Spleen (tissue), 11 donors: Measurements from ENCODE around the gene KIAA1614. TPM values are rescaled to one million over a fixed set of nuclear protein-coding genes. Genes with fewer than 3 reads are reported as not detected.

Experiments
- DNase-seq: peaks from one replicate; pipeline ENCODE4 v3.0.0-alpha.2; 2020
- H3K27ac ChIP-seq, 8 donors: fragments of 200-600 bp; sonication (generic) in 7 of 8; 1 replicate in 4 of 8; 2 replicates in 4 of 8; pipeline versions ENCODE4 v1.5.0 to v1.8.0; 2016 to 2021; ENCODE audit warnings: inconsistent platforms in 4 of 8, mild to moderate bottlenecking in 4 of 8, moderate library complexity in 1 of 8
- H3K27me3 ChIP-seq, 7 donors: fragments of 200-600 bp; sonication (generic) in 6 of 7; replicated peaks in 1 of 7; 1 replicate in 4 of 7; 2 replicates in 3 of 7; pipeline versions ENCODE4 v1.5.0 to v1.8.0; 2016 to 2021; ENCODE audit warnings: inconsistent platforms in 3 of 7, mild to moderate bottlenecking in 1 of 7
- H3K36me3 ChIP-seq, 6 donors: fragments of 200-600 bp; sonication (generic) in 5 of 6; 1 replicate in 4 of 6; 2 replicates in 2 of 6; pipeline versions ENCODE4 v1.5.0 to v1.8.0; 2016 to 2021; ENCODE audit warnings: inconsistent platforms in 2 of 6
- H3K4me1 ChIP-seq, 6 donors: fragments of 200-600 bp; sonication (generic) in 5 of 6; 1 replicate in 3 of 6; 2 replicates in 3 of 6; pipeline versions ENCODE4 v1.5.0 to v1.8.0; 2016 to 2021; ENCODE audit warnings: inconsistent platforms in 3 of 6
- H3K4me3 ChIP-seq, 8 donors: fragments of 200-600 bp; sonication (generic) in 7 of 8; 1 replicate in 4 of 8; 2 replicates in 4 of 8; pipeline versions ENCODE4 v1.5.0 to v1.8.0; 2016 to 2021; ENCODE audit warnings: inconsistent platforms in 4 of 8, mild to moderate bottlenecking in 4 of 8, moderate library complexity in 2 of 8
- H3K9me3 ChIP-seq, 8 donors: fragments of 200-600 bp; sonication (generic) in 7 of 8; 1 replicate in 4 of 8; 2 replicates in 4 of 8; pipeline versions ENCODE4 v1.5.0 to v1.8.0; 2016 to 2021; ENCODE audit warnings: inconsistent platforms in 4 of 8
- CTCF ChIP-seq, 11 experiments: fragments of 200-600 bp in 7 of 11; fragments of 450-650 bp in 4 of 11; sonication (generic) in 4 of 11; IDR thresholded peaks in 8 of 11; conservative IDR thresholded peaks in 3 of 11; 1 replicate in 7 of 11; 2 replicates in 4 of 11; pipeline versions ENCODE4 v1.4.0 to v1.8.0; 2016 to 2021; ENCODE audit warnings: antibody characterized with exemption in 11 of 11, inconsistent platforms in 4 of 11, mild to moderate bottlenecking in 1 of 11
- POLR2A ChIP-seq, 3 donors: fragments of 450-650 bp; IDR thresholded peaks; one replicate each; pipeline ENCODE4 v1.5.1; 2017; ENCODE audit warnings: antibody characterized with exemption in 3 of 3, mild to moderate bottlenecking in 1 of 3
- POLR2AphosphoS5 ChIP-seq, 3 donors: sonication (generic); formaldehyde crosslinking; IDR thresholded peaks; one replicate each; pipeline ENCODE4 v1.5.1; 2017; ENCODE audit warnings: antibody characterized with exemption in 3 of 3
- WGBS, 5 donors: extraction: QIAGEN DNeasy Blood & Tissue Kit in 3 of 5; methylation state at CpG; one replicate each; pipeline versions ENCODE4 v1.1.5 to v1.1.7; 2013 to 2018; 5-methylcytosine and 5-hydroxymethylcytosine counted together
- intact Hi-C: fragments of 100-400 bp; cut with DNase I; formaldehyde crosslinking; loops from one replicate; pipeline ENCODE4 v1.15.0; 2023; ENCODE audit warnings: low total_unique reads
- polyA plus RNA-seq, 3 donors: library from polyadenylated mRNA; stranded (reverse); fragments of 200-250 nt; gene quantifications; one replicate each; pipeline ENCODE4 v1.2.1, GENCODE V29; 2013
- total RNA-seq, 7 donors: library from RNA; depleted of rRNA in 3 of 7; stranded (reverse); fragments of >200 nt in 3 of 7; fragmentation: NEBNext Ultra II Directional in 4 of 7; extraction: Animal tissue kit (Norgen Biotek cat#: 25700) in 4 of 7; gene quantifications; one replicate each; pipeline versions ENCODE4 v1.1.0 to v1.2.1, GENCODE V29; 2016 to 2021
- donor health status: healthy with polysubstance abuse.
- donor health status: DM: no; HTN: no; CAD: no; lungs with moderate emphysema.
- donor health status: DM: no; HTN: no; CAD: no.
- donor health status: Bipolar disorder and iron deficiency.
- donor health status: healthy.
- donor health status: DM: no; HTN: no; CAD: no.
- donor health status: DM: yes; HTN: yes; CAD: no.

Gene KIAA1614
- total and polyA plus RNA-seq, 10 donors: 0.50 to 7.4 (median 3.0) TPM

DNA sequence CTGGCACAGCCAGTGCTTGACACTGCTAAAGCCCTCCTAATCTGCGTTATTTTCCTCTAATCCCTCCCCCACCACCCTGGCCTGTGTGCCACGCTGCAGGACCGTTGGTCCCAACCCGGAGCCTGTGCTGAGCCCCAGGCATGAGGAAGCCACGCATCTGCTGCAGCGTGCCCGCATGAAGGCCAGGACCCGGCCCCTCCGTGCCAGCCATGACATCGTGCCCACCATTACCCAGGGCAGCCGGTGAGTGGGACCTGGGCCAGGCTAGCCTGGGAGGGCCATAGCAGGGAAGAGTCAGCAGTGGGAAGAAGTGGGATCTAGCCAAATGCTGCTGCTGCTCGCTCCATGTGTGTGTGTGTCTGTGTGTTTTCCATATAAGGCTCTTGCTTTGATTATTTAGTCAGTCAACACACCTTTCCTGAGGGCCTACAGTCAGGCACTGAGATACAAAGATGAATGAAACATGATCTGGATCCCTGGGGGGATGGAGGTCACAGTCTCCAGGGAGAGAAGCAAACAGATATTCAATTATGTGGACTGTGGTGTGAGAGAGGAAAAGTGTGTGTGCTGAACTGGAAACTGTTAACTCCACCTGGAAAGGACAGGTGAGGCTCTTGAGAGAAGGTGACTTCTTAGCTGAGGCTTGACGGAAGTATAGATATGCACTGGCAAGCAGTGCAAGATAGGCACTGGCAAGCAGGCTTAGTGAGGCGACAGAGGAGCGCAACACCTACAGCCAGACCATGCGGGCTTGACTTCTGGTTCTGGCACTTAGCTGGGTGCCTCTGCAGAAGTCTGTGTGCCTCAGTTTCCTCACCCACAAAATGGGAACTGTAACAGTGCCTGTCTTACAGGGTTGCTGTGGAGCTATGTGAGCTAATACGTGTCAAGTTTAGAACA is 15.9 kb downstream of the KIAA1614 start:
- no peak overlapping the region for H3K4me3 ChIP-seq
- no peak overlapping the region for H3K27ac ChIP-seq
- no peak for DNase-seq
- peaks cover 4 to 24% (median 15%) of the 10 kb centered on the region in 6 donors for H3K4me1 ChIP-seq
- TF ChIP-seq POLR2A (IDR thresholded peaks at IDR 0.05): no peak
- TF ChIP-seq CTCF (IDR thresholded peaks at IDR 0.05 in 8 of 11, conservative IDR thresholded peaks at IDR 0.05 in 3 of 11): no peak
- TF ChIP-seq POLR2AphosphoS5 (IDR thresholded peaks at IDR 0.05): no peak
- no peaks in the 10 kb centered on the region for H3K27me3 ChIP-seq
- WGBS, 5 donors: 86 to 92% (median 89%) methylated on average over 17 of the region's 17 CpGs
- H3K36me3 ChIP-seq: peaks cover 0 to 11% (median 0%) of the 10 kb centered on the region in 6 donors
- no peaks in the 10 kb centered on the region for H3K9me3 ChIP-seq
- intact Hi-C loops: no loop called here

GRCh38 chr1:180929389-180929788 is 16.7 kb downstream of the KIAA1614 start:
- Histone ChIP-seq H3K4me3 (no peak overlapping the region), H3K9me3 (no peaks in the 10 kb centered on the region), H3K27ac (no peak overlapping the region), H3K36me3 (peaks cover 0 to 11% (median 0%) of the 10 kb centered on the region in 6 donors), H3K27me3 (no peaks in the 10 kb centered on the region), H3K4me1 (peaks cover 4 to 25% (median 16%) of the 10 kb centered on the region in 6 donors)
- intact Hi-C loops: no loop called here
- 43 to 80% (median 68%) methylated on average over 3 of the region's 3 CpGs for WGBS, 5 donors
- TF ChIP-seq POLR2AphosphoS5 (IDR thresholded peaks at IDR 0.05) (no peak), CTCF (IDR thresholded peaks at IDR 0.05 in 8 of 11, conservative IDR thresholded peaks at IDR 0.05 in 3 of 11) (no peak), POLR2A (IDR thresholded peaks at IDR 0.05) (no peak)
- DNase-seq: no peak

DNA sequence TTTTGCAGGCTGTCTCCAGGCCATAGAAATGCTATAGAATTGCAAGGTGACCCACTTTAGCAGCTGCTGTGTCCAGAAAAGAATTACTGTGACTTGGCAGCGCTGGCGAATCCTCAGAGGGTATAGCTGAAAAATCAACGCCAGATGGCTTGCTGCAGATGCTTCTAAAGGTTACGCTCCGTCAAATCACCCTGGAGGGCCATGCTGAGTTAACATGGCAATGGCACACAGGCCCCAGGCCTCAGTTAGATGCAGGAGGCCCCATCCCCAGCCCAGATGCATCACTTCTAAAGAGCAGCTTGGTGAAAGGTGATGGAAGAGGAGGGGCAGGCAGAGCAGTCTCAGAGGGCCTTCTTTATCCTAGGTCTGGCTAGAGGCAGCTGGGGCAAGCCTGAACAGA is 18.0 kb downstream of the KIAA1614 start:
- WGBS, 5 donors: 69 to 91% (median 82%) methylated on average over 5 of the region's 5 CpGs
- H3K27ac ChIP-seq: no peak overlapping the region
- intact Hi-C loops: no loop called here
- peaks cover 4 to 31% (median 13%) of the 10 kb centered on the region in 6 donors for H3K4me1 ChIP-seq
- peaks cover 0 to 20% (median 2%) of the 10 kb centered on the region in 6 donors for H3K36me3 ChIP-seq
- no peak for TF ChIP-seq POLR2AphosphoS5 (IDR thresholded peaks at IDR 0.05)
- TF ChIP-seq POLR2A (IDR thresholded peaks at IDR 0.05): no peak
- no peak for TF ChIP-seq CTCF (IDR thresholded peaks at IDR 0.05 in 8 of 11, conservative IDR thresholded peaks at IDR 0.05 in 3 of 11)
- peaks cover 0 to 4% (median 0%) of the 10 kb centered on the region in 7 donors for H3K27me3 ChIP-seq
- no peaks in the 10 kb centered on the region for H3K9me3 ChIP-seq
- no peak overlapping the region for H3K4me3 ChIP-seq
- no peak for DNase-seq

DNA sequence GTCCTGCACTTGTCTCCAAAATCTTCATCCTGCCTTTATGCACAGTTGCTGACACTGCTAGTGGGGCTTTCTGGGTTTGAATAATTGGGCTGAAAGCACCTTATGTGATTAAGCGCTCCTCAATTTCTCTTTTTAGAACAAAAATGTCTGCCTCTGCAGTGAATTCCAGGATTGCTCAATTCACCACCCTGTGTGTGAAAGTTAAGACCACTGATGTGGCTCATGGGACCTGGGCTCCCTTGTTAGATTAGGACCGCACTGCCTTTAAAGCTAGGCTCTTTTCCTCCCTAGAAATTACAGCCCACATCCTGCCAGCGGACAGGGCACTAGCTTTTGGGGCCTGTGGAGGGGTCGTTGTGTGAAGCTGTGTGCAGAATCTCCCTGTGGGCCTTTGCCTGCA is 18.8 kb downstream of the KIAA1614 start:
- intact Hi-C loops: no loop called here
- H3K27ac ChIP-seq: no peak overlapping the region
- 69 to 78% (median 76%) methylated on average over 4 of the region's 4 CpGs for WGBS, 5 donors
- peaks cover 0 to 4% (median 0%) of the 10 kb centered on the region in 7 donors for H3K27me3 ChIP-seq
- H3K4me1 ChIP-seq: peaks cover 0 to 25% (median 6%) of the 10 kb centered on the region in 6 donors
- no peaks in the 10 kb centered on the region for H3K9me3 ChIP-seq
- peaks cover 0 to 29% (median 2%) of the 10 kb centered on the region in 6 donors for H3K36me3 ChIP-seq
- no peak for TF ChIP-seq POLR2A (IDR thresholded peaks at IDR 0.05)
- TF ChIP-seq POLR2AphosphoS5 (IDR thresholded peaks at IDR 0.05): no peak
- no peak for TF ChIP-seq CTCF (IDR thresholded peaks at IDR 0.05 in 8 of 11, conservative IDR thresholded peaks at IDR 0.05 in 3 of 11)
- no peak overlapping the region for H3K4me3 ChIP-seq
- no peak for DNase-seq
